ENCODE results near the gene CYP2J2.

- no peak for TF ChIP-seq CTCF (IDR thresholded peaks at IDR 0.05; ENCODE audit: insufficient read depth, low read depth, low read length)
- no peak for TF ChIP-seq EZH2 (IDR thresholded peaks at IDR 0.05; ENCODE audit: insufficient read depth, low read length)
These were observed 54.8 kb downstream of the CYP2J2 start for GRCh38 chr1:59871746-59872145.
